ENCODE data around the gene TEX264. TPM values are rescaled to one million over a fixed set of nuclear protein-coding genes. Genes with fewer than 3 reads are reported as not detected.

The TEX264 gene
- total and polyA plus RNA-seq, 9 donors, result 27.1 to 88.8 (median 40.2) TPM

DNA sequence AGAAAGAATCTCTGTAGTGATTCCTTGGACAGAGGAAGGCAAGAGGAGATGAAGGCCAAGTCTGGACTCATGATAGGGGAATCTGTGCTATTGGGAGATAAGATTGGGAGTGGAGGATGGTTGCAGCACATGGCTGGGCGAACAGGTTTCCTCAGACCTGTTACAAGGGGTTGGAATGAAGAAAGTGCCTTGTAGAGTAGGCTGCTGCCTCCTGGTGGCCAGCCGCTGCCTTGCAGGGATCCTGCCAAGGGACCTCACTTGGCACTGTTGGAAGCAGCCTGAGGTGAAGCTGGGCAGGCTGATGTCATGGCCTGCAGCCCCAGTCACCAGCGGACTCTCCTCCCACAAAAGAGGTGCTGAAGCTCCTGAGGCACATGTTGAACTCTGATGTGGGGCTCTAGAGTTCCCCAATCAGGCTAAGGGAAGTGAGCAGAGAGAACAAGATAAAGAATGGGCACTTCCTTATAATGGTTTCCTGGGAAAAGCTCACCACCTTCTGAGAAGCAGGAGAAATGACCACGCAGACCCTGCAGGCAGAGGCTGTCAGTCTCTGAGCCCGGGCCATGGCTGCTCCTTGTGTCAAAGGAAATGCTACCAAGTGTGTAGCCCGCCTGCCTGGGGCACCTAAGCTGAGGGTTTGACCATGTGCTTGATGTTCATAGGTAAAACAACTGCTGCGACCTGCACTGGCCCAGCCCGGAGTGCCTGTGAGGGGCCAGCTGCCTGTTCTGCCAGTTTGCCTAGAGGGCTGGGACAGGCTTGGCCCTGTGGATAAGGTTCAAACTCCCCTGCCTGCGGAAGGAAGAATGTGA, 1.6 kb upstream of the TEX264 start:
- peak; percentile 75 to 91 (median 86) for DNase-seq
- Histone ChIP-seq H3K4me1 (ENCODE audit: insufficient read depth) (peaks cover 3% of the 10 kb centered on the region), H3K9me3 (no peaks in the 10 kb centered on the region), H3K27ac (no peak overlapping the region), H3K4me3 (no peak overlapping the region), H3K36me3 (no peaks in the 10 kb centered on the region), H3K27me3 (no peaks in the 10 kb centered on the region)
- intact Hi-C loops (cut with DNase I), result loop anchor here (1.0 to 10.0 kb wide), 5 partner anchors 167 to 1487 kb away; partner anchors contain the start of genes DCAF1 (in 3 of the 4), MANF (in 1 of the 4) and RBM15B (in 1 of the 4)
- WGBS, 3 donors, result 46 to 54% (median 49%) methylated on average over 9 of the region's 9 CpGs
- TF ChIP-seq, protein P1, sequence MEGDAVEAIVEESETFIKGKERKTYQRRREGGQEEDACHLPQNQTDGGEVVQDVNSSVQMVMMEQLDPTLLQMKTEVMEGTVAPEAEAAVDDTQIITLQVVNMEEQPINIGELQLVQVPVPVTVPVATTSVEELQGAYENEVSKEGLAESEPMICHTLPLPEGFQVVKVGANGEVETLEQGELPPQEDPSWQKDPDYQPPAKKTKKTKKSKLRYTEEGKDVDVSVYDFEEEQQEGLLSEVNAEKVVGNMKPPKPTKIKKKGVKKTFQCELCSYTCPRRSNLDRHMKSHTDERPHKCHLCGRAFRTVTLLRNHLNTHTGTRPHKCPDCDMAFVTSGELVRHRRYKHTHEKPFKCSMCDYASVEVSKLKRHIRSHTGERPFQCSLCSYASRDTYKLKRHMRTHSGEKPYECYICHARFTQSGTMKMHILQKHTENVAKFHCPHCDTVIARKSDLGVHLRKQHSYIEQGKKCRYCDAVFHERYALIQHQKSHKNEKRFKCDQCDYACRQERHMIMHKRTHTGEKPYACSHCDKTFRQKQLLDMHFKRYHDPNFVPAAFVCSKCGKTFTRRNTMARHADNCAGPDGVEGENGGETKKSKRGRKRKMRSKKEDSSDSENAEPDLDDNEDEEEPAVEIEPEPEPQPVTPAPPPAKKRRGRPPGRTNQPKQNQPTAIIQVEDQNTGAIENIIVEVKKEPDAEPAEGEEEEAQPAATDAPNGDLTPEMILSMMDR (IDR thresholded peaks at IDR 0.05), result peak; percentile 75 to 86 (median 84)
- TF ChIP-seq EP300 (IDR thresholded peaks at IDR 0.05) (no peak), POLR2A (IDR thresholded peaks at IDR 0.05) (no peak)

DNA sequence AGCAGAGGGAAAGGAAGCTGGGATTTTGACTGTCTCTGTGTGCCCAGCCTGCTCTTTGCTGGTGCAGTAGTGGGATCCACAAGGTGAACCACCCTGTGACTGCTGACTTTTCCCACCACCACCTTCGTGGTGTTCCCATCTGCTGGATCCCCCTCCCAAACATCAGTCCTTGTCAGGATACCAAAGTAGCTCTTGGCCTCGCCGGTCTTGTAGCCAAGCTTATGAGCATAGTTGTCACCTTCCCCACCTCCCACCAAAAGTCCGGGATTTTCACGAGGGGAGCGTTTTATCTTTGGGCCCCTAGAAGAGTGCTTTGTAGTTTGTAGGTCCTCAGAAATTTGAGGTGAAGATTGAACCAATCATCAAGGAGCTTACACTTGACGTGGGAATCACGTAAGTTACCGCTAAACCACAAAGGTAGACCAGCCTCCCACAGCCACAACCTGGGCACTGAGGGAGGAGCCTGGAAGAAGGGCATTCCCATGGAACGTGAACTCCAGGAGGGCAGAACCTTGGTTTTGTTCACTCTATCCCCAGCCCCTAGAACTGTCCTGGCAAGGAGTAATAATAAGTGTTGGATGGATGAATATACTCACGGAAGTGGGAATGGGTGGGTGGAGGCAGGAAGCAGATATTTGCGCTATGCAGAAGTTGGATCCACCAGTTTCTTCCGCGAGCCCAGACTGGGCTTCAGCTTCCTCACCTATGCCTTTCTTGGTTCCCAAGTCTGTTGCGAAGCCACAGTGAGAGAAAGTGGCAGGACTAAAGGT, 814 bp upstream of the TEX264 start:
- WGBS, 3 donors, result 46 to 63% (median 54%) methylated on average over 15 of the region's 15 CpGs
- no peaks in the 10 kb centered on the region for H3K36me3 ChIP-seq
- intact Hi-C loops (cut with DNase I), result loop anchor here (1.0 to 10.0 kb wide), 4 partner anchors 168 to 285 kb away; partner anchors contain the start of genes DCAF1 (in 3 of the 4), MANF (in 1 of the 4) and RBM15B (in 1 of the 4)
- H3K9me3 ChIP-seq, result no peaks in the 10 kb centered on the region
- H3K27ac ChIP-seq, result peak overlapping the region in 1 of 2 donors; percentile 89
- DNase-seq, result peak in 1 of 5 donors; percentile 17
- no peaks in the 10 kb centered on the region for H3K27me3 ChIP-seq
- H3K4me1 ChIP-seq (ENCODE audit: insufficient read depth), result peaks cover 3% of the 10 kb centered on the region
- H3K4me3 ChIP-seq, result peak overlapping the region; percentile 99
- no peak for TF ChIP-seq EP300 (IDR thresholded peaks at IDR 0.05)
- no peak for TF ChIP-seq POLR2A (IDR thresholded peaks at IDR 0.05)
- TF ChIP-seq, protein P1 (IDR thresholded peaks at IDR 0.05), result no peak

DNA sequence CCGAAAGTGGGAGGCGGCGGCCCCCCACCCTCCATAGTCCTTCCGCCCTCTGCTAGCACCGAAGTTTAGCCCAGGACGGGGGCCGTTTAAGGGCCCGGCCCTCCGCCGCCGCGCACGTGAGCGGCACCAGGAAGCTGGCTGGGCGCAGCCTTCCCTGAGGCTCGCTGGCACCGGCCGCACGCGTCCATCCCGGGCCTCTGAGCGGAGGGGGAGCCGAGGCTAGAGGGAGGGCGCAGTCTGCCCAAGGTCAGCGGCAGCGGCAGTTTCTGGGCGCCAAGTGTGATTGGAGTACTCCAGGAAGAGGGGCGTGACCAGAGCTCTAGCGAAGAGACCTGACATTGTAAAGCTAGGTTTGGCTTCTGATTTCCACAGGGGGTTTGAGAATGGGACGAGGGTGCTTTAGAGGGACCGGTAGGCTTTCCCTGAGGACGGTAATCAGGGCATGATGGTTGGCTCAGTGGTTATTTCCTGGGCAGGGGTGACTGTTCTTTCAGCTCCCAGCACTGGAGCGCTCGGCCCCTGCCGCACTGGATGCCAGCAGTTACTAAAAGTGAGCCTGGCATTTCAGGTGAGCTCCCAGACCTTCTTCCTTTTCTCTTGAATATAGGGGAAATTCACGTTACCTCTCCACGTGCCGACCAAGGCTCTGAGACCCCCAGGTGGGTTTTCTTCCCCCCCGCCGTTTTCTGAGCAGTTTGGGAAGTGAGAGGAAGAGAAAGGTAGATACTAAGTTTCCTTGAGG, 853 bp downstream of the TEX264 start:
- peak; percentile 77 to 88 (median 83) for DNase-seq
- intact Hi-C loops (cut with DNase I), result loop anchor here in 3 of 4 donors (5.0 to 10.0 kb wide), 3 partner anchors 170 to 287 kb away; partner anchors contain the start of genes DCAF1 (in 3 of the 3), MANF (in 1 of the 3) and RBM15B (in 1 of the 3)

More for the DNA sequence above, 853 bp downstream of the TEX264 start:
- no peaks in the 10 kb centered on the region for H3K36me3 ChIP-seq
- H3K4me3 ChIP-seq, result peak overlapping the region; percentile 99
- peaks cover 3% of the 10 kb centered on the region for H3K4me1 ChIP-seq (ENCODE audit: insufficient read depth)
- TF ChIP-seq POLR2A (IDR thresholded peaks at IDR 0.05) (no peak), EP300 (IDR thresholded peaks at IDR 0.05) (no peak)
- TF ChIP-seq, protein P1 (IDR thresholded peaks at IDR 0.05), result no peak
- peak overlapping the region; percentile 34 to 89 for H3K27ac ChIP-seq
- H3K27me3 ChIP-seq, result no peaks in the 10 kb centered on the region
- no peaks in the 10 kb centered on the region for H3K9me3 ChIP-seq
- WGBS, 3 donors, result 5 to 8% (median 7%) methylated on average over 31 to 40 of the region's 40 CpGs
